ENCODE results near the gene RAB6A.

DNA sequence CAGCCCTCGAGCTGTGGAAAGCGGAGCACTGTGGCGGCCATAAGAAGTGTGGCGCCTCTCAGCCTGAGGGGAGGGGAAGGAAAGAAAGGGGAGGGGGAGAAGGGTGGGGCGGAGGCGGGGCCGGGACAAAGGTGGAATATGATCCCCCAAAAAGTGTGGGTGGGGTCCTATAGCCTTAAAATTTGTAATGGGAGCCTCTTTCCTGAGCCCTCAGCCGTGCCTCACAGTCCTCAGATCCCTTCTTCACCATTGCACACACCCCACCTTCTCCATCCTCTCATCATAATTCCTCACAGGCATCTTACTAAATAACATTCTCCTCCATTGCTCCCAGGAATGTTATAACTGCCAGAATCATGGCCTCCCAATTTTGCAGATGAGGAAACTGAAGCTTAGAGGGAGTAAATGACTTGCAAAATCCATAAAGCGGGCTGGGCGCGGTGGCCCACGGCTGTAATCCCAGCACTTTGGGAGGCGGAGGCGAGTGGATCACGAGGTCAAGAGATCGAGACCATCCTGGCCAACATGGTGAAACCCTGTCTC, 600 bp upstream of the RAB6A start:
- TF ChIP-seq, protein P1, sequence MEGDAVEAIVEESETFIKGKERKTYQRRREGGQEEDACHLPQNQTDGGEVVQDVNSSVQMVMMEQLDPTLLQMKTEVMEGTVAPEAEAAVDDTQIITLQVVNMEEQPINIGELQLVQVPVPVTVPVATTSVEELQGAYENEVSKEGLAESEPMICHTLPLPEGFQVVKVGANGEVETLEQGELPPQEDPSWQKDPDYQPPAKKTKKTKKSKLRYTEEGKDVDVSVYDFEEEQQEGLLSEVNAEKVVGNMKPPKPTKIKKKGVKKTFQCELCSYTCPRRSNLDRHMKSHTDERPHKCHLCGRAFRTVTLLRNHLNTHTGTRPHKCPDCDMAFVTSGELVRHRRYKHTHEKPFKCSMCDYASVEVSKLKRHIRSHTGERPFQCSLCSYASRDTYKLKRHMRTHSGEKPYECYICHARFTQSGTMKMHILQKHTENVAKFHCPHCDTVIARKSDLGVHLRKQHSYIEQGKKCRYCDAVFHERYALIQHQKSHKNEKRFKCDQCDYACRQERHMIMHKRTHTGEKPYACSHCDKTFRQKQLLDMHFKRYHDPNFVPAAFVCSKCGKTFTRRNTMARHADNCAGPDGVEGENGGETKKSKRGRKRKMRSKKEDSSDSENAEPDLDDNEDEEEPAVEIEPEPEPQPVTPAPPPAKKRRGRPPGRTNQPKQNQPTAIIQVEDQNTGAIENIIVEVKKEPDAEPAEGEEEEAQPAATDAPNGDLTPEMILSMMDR (IDR thresholded peaks at IDR 0.05; ENCODE audit: control extremely low read depth in 1 of 3, insufficient read depth in 1 of 3, low read depth in 1 of 3, low read length in 3 of 3): no peak
- no peak; the same call in 1 of the 2 replicates for TF ChIP-seq POLR2AphosphoS5 (IDR thresholded peaks at IDR 0.05; ENCODE audit: low read depth, low read length)
- no peak for TF ChIP-seq EZH2 (IDR thresholded peaks at IDR 0.05; ENCODE audit: low read depth, low read length, severe bottlenecking)
- TF ChIP-seq RFX5 (IDR thresholded peaks at IDR 0.05; ENCODE audit: borderline replicate concordance, low read depth, low read length): no peak
- no peak; a peak in 1 of 3 replicates for TF ChIP-seq POLR2A (IDR thresholded peaks at IDR 0.05; ENCODE audit: control extremely low read depth in 1 of 2, low read depth in 2 of 2, low read length in 2 of 2)
- TF ChIP-seq, protein P2, sequence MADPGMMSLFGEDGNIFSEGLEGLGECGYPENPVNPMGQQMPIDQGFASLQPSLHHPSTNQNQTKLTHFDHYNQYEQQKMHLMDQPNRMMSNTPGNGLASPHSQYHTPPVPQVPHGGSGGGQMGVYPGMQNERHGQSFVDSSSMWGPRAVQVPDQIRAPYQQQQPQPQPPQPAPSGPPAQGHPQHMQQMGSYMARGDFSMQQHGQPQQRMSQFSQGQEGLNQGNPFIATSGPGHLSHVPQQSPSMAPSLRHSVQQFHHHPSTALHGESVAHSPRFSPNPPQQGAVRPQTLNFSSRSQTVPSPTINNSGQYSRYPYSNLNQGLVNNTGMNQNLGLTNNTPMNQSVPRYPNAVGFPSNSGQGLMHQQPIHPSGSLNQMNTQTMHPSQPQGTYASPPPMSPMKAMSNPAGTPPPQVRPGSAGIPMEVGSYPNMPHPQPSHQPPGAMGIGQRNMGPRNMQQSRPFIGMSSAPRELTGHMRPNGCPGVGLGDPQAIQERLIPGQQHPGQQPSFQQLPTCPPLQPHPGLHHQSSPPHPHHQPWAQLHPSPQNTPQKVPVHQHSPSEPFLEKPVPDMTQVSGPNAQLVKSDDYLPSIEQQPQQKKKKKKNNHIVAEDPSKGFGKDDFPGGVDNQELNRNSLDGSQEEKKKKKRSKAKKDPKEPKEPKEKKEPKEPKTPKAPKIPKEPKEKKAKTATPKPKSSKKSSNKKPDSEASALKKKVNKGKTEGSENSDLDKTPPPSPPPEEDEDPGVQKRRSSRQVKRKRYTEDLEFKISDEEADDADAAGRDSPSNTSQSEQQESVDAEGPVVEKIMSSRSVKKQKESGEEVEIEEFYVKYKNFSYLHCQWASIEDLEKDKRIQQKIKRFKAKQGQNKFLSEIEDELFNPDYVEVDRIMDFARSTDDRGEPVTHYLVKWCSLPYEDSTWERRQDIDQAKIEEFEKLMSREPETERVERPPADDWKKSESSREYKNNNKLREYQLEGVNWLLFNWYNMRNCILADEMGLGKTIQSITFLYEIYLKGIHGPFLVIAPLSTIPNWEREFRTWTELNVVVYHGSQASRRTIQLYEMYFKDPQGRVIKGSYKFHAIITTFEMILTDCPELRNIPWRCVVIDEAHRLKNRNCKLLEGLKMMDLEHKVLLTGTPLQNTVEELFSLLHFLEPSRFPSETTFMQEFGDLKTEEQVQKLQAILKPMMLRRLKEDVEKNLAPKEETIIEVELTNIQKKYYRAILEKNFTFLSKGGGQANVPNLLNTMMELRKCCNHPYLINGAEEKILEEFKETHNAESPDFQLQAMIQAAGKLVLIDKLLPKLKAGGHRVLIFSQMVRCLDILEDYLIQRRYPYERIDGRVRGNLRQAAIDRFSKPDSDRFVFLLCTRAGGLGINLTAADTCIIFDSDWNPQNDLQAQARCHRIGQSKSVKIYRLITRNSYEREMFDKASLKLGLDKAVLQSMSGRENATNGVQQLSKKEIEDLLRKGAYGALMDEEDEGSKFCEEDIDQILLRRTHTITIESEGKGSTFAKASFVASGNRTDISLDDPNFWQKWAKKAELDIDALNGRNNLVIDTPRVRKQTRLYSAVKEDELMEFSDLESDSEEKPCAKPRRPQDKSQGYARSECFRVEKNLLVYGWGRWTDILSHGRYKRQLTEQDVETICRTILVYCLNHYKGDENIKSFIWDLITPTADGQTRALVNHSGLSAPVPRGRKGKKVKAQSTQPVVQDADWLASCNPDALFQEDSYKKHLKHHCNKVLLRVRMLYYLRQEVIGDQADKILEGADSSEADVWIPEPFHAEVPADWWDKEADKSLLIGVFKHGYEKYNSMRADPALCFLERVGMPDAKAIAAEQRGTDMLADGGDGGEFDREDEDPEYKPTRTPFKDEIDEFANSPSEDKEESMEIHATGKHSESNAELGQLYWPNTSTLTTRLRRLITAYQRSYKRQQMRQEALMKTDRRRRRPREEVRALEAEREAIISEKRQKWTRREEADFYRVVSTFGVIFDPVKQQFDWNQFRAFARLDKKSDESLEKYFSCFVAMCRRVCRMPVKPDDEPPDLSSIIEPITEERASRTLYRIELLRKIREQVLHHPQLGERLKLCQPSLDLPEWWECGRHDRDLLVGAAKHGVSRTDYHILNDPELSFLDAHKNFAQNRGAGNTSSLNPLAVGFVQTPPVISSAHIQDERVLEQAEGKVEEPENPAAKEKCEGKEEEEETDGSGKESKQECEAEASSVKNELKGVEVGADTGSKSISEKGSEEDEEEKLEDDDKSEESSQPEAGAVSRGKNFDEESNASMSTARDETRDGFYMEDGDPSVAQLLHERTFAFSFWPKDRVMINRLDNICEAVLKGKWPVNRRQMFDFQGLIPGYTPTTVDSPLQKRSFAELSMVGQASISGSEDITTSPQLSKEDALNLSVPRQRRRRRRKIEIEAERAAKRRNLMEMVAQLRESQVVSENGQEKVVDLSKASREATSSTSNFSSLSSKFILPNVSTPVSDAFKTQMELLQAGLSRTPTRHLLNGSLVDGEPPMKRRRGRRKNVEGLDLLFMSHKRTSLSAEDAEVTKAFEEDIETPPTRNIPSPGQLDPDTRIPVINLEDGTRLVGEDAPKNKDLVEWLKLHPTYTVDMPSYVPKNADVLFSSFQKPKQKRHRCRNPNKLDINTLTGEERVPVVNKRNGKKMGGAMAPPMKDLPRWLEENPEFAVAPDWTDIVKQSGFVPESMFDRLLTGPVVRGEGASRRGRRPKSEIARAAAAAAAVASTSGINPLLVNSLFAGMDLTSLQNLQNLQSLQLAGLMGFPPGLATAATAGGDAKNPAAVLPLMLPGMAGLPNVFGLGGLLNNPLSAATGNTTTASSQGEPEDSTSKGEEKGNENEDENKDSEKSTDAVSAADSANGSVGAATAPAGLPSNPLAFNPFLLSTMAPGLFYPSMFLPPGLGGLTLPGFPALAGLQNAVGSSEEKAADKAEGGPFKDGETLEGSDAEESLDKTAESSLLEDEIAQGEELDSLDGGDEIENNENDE (IDR thresholded peaks at IDR 0.05; ENCODE audit: insufficient replicate concordance, low read length): no peak
- no peak for TF ChIP-seq CEBPB (IDR thresholded peaks at IDR 0.05; ENCODE audit: low read depth, low read length)
- TF ChIP-seq, protein P3, sequence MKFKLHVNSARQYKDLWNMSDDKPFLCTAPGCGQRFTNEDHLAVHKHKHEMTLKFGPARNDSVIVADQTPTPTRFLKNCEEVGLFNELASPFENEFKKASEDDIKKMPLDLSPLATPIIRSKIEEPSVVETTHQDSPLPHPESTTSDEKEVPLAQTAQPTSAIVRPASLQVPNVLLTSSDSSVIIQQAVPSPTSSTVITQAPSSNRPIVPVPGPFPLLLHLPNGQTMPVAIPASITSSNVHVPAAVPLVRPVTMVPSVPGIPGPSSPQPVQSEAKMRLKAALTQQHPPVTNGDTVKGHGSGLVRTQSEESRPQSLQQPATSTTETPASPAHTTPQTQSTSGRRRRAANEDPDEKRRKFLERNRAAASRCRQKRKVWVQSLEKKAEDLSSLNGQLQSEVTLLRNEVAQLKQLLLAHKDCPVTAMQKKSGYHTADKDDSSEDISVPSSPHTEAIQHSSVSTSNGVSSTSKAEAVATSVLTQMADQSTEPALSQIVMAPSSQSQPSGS (IDR thresholded peaks at IDR 0.05; ENCODE audit: low read length): no peak
- no peak for TF ChIP-seq TEAD4 (IDR thresholded peaks at IDR 0.05; ENCODE audit: low read depth, low read length)

Measured in H1 (cell line).